GM21717 (cell line): ENCODE results near the gene ZNF445.
"Not testable (repeated sequence)": the region's sequence is repeated elsewhere in the genome, so short reads cannot be mapped to it uniquely, and the experiment has no call there.

Source experiments
- ATAC-seq: cut with Tn5 transposase; IDR thresholded peaks from one replicate; pipeline ENCODE4 v1.9.1; 2021; ENCODE audit warnings: mild to moderate bottlenecking, moderate library complexity; ENCODE audit not compliant: unreplicated experiment

The ZNF445 gene

DNA sequence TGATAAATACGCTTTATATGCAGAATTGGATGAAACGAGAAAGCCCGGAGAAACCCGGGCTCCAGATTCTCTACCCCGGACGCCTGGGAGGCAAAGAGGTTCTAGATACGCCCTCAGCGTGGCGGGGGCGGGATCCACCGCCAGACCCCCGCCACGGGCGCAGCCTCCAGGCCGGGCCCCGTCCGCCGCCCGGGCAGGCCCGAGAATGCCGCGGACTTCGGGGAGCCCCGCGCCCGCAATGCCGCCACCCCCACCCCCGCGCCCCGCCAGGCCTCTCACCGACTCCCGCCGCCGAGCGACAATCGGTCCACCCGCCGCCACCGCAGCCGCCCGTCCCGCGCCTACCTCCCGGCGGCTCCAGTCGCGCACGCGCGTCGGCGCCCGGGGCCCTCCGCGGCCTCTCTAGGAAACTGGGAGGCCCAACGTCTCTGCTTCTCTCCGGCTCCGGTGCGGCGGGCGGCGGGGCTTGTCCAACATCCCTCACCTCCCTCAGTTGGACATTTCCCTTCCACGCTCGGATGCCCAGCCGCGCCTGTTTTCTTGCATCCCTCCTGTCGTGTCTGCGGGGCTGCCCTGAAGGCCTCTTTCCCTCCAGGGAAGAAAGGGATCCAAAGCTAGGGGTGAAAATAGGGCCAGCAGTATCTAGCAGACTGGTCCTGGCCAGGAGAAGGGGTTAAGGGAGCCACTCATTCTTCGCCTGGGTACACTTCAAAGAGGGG, at the start of gene ZNF445:
ZNF445 (minus strand) TSS at position 359 of the 719 bp plus-strand sequence. CDS start 22,121 bp downstream, outside the sequence.
- peak; percentile 93 for ATAC-seq

DNA sequence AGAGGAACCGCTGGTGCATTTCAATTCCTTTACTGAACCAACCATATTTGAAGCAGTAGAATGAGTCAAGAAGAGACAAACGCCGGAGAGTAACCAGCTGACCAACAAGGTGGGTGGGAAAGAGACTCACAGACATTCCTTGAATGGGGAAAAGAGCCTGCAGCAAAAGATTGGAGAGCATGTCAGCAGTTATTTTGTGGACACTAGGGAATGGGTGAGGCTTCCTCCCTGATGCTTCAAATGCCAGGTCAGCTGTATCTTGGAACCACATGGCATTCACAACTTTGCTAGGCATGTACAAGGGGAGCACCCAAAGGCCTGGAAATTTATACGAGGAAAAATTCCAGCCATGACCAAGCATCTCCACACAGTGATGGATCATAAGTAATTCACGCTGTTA, 47.6 kb upstream of the ZNF445 start:
- ATAC-seq: no peak

DNA sequence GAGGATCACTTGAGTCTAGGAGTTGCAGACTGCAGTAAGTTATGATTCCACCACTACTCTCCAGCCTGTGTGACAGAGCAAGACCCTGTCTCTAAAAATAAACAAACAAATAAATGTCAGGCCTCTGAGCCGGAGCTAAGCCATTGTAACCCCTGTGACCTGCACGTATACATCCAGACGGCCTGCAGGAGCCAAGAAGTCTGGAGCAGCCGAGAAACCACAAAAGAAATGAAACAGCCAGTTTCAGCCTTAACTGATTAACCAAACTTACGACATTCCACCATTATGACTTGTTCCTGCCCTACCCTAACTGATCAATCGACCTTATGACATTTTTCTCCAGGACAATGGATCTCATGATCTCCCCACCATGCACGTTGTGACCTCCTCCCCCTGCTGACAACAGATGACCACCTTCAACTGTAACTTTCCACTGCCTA, 45.0 kb upstream of the ZNF445 start:
- no peak for ATAC-seq

DNA sequence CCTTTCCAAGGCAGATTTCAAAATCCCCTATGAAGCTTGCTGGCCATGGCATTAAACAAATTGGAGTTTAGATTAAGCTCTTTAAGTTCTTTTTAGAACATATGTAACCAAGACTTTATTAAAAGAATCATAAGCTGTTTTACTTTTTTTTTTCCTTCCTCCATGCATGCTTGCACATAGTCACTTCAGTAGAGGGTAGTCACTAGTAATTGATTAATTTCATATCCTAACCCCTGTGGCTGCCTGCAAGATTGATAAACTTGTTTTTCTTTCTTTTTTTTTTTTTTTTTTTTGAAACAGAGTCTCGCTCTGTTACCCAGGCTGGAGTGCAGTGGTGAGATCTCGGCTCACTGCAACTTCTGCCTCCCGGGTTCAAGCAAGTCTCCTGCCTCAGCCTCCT, 44.3 kb upstream of the ZNF445 start:
- ATAC-seq: no peak

GRCh38 chr3:44518782-44519156, 41.3 kb upstream of the ZNF445 start:
- ATAC-seq: no peak

GRCh38 chr3:44516230-44516629, 38.8 kb upstream of the ZNF445 start:
- ATAC-seq: no peak

DNA sequence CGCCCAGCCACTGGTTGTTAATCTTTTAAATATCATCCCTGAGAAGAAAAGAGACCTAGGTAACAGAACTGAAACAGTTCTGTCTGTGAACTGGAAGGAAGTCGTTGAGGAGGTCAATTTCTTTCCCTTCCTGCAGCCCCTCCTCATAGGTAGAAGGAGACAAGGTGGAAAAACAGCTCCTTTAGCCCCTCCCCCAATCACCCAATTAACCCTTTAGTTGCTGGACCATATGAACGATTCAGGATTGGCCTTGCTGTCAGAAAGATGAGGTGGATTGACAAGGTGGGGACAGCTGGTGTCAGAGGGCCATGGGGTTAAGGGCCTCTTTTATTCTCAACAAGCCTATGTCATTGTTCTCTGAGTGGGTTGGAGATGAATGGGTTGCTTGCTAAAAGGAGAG, 36.0 kb upstream of the ZNF445 start:
- no peak for ATAC-seq

GRCh38 chr3:44511238-44511566, 33.7 kb upstream of the ZNF445 start:
- ATAC-seq: no peak

GRCh38 chr3:44510000-44510368, 32.5 kb upstream of the ZNF445 start:
- ATAC-seq: peak; percentile 42

- ATAC-seq: no peak
Measured at GRCh38 chr3:44509393-44509921, 32.0 kb upstream of the ZNF445 start.

- ATAC-seq: no peak
Measured at GRCh38 chr3:44506961-44507360, 29.5 kb upstream of the ZNF445 start.

GRCh38 chr3:44506556-44506955, 29.1 kb upstream of the ZNF445 start:
- ATAC-seq: no peak

DNA sequence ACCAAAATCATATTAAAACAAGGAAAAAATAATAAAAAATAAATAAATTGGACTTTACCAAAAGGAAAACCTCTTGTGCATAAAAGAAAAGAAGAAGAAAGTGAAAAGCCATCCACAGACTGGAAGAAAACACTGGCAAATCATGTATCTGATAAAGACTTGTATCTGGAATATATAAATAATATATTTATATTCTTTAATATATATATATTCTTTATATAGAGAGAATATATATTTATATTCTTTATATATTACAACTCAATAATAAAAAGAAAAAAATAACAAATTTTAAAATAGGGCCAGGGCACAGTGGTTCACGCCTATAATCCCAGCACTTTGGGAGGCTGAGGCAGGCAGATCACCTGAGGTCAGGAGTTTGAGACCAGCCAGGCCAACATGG, 27.1 kb upstream of the ZNF445 start:
- ATAC-seq: no peak

DNA sequence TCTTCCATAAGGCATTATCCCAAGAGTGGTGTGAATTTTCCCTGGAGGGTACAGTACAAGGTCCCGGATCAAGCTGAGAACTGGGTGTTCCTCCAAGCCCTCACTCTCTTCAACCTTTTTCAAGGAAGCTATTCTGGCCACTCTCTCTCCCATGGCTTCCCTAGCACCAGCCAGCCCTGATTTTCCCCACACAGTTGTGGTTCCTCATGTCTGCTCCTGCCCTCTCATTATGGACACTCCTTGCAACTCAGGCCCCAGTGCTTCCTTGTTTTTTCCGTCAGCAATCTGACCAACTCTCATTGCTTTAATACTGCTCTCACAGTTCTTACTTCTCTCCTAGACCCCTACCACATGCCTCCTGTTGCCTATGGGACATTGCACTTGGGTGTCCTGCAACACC, 25.7 kb upstream of the ZNF445 start:
- not testable (repeated sequence) for ATAC-seq

- no peak for ATAC-seq
Measured at GRCh38 chr3:44501971-44502370, 24.5 kb upstream of the ZNF445 start.

DNA sequence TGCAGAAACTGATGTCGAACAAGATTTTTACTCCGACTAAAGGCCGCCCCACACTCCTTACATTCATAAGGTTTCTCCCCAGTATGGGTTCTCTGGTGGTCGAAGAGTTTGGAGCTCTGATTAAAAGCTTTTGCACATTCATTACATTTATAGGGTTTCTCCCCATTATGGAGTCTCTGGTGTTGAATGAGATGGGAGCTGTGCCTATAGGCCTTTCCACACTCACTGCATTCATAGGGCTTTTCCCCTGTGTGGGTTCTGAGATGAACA, 22.4 kb upstream of the ZNF445 start:
- not testable (repeated sequence) for ATAC-seq

DNA sequence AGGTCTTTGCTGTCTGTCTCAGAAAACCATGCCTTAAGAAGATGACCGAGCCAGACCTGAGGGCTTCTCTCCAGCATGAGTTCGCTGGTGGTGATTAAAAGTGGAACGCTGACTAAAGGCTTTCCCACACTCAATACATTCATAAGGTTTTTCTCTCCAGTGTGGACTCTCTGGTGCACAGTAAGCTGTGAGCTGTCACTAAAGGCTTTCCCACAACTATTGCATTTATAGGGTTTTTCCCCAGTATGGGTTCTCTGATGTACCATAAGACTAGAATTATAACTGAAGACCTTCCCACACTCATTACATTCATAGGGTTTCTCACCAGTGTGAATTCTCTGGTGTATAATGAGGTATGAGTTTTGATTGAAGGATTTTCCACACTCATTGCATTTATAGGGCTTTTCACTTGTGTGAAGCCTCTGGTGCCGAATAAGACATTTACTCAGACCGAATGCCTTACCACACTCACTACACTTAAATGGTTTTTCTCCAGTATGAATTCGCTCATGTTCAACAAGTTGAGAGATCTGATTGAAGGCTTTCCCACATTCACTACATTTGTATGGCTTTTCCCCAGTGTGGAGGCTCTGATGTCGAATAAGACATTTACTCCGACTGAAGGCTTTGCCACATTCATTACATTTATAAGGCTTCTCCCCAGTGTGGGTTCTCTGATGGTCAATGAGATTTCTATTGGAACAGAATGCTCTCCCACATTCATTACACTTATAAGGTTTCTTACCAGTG, 21.9 kb upstream of the ZNF445 start:
- ATAC-seq: no peak

DNA sequence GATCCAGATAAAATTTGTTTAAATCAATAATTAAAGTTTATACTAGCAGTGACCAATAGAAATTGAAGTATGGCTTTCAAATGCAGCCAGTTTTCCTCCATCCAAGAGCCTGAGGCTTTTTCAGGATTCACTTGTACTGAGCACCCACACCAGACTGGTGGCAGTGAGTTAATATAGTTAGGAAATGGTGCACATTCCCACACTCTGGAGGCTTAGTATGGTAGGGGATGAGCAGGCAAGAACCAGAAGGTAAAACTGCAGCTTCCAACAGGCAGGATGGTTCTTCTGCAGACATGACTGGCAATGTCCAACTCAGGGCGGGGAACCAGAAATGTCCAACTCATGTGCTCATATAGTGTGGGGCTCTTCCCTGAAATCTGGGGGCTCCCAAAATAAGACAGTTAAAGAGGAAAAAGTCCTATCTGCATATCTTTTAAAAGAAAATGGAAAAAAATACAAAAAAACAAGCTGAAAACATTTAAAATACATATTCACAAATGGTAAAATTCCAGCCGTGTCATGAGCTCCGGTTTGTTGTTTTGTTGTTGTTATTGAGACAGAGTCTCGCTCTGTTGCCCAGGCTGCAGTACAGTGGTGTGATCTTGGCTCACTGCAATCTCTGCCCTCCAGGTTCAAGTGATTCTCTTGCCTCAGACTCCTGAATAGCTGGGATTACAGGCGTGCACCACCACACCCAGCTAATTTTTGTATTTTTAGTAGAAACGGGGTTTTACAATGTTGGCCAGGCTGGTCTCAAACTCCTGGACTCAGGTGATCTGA, 18.4 kb upstream of the ZNF445 start:
- ATAC-seq: no peak

- ATAC-seq: no peak
Measured at GRCh38 chr3:44492496-44492895, 15.0 kb upstream of the ZNF445 start.

GRCh38 chr3:44482721-44483120, 5.3 kb upstream of the ZNF445 start:
- no peak for ATAC-seq

GRCh38 chr3:44478606-44479094, 1.2 kb upstream of the ZNF445 start:
- ATAC-seq: no peak

- ATAC-seq: no peak
Measured at GRCh38 chr3:44478055-44478468, 592 bp upstream of the ZNF445 start.
